IMR-90 (cell line): ENCODE data around the gene MOCS2. TPM values are rescaled to one million over a fixed set of nuclear protein-coding genes. Genes with fewer than 3 reads are reported as not detected.
"Not testable (repeated sequence)": the region's sequence is repeated elsewhere in the genome, so short reads cannot be mapped to it uniquely, and the experiment has no call there.

Source experiments
- ATAC-seq: fragments of 200-7000 bp; cut with Tn5 transposase; 2 replicates; pipeline ENCODE4 v1.9.1; 2020; ENCODE audit warnings: low read depth, mild to moderate bottlenecking, moderate library complexity
- BruUV-seq: library from RNA; stranded (reverse); fragments of 400-500 nt; replicated peaks from 2 replicates; lab custom pipeline; 2021; lab: Mats Ljungman, UMichigan
- CTCF ChIA-PET: fragments of 300-600 bp; formaldehyde crosslinking; extraction: SDS; loops from one replicate; lab custom pipeline; 2021; ENCODE audit warnings: antibody characterized with exemption; lab: Yijun Ruan, JAX
- POLR2A ChIA-PET: fragments of 300-600 bp; sonication (Branson Sonifier 250); formaldehyde crosslinking; loops from one replicate; lab custom pipeline; 2022; ENCODE audit warnings: antibody characterized with exemption; ENCODE audit not compliant: unreplicated experiment; lab: Charles Lee
- DNase-seq: peaks from one replicate; pipeline ENCODE4 v3.0.0; 2013
- H2AFZ ChIP-seq: replicated peaks from 2 replicates; pipeline ENCODE3; 2013; ENCODE audit warnings: low read length, mild to moderate bottlenecking; ENCODE audit not compliant: poor library complexity
- H2AK5ac ChIP-seq: 2 replicates; pipeline ENCODE4 v1.6.1; 2013; ENCODE audit warnings: low read depth, low read length, inconsistent platforms
- H2AK9ac ChIP-seq: replicated peaks from 2 replicates; pipeline ENCODE3; 2013; ENCODE audit warnings: mild to moderate bottlenecking, low read depth, low read length, moderate library complexity; ENCODE audit not compliant: poor library complexity
- H2BK120ac ChIP-seq: 2 replicates; pipeline ENCODE4 v1.6.1; 2013; ENCODE audit warnings: low read depth, low read length, inconsistent platforms
- H2BK15ac ChIP-seq: 3 replicates; pipeline ENCODE4 v1.6.1; 2013; ENCODE audit warnings: low read depth, low read length, inconsistent platforms
- H2BK20ac ChIP-seq: 2 replicates; pipeline ENCODE4 v1.6.1; 2013; ENCODE audit warnings: low read depth, mild to moderate bottlenecking, inconsistent platforms, low read length, moderate library complexity
- H2BK5ac ChIP-seq: 2 replicates; pipeline ENCODE4 v1.6.1; 2013; ENCODE audit warnings: mild to moderate bottlenecking, low read depth, low read length, inconsistent platforms; ENCODE audit not compliant: poor library complexity, severe bottlenecking
- H3K14ac ChIP-seq: replicated peaks from 2 replicates; pipeline ENCODE4 v1.6.1; 2013; ENCODE audit warnings: low read depth, low read length, inconsistent platforms
- H3K18ac ChIP-seq: 2 replicates; pipeline ENCODE4 v1.6.1; 2013; ENCODE audit warnings: low read depth, low read length, control low read depth
- H3K23ac ChIP-seq: 2 replicates; pipeline ENCODE4 v1.6.1; 2013; ENCODE audit warnings: low read depth, low read length, inconsistent platforms
- H3K27ac ChIP-seq: 2 replicates; pipeline ENCODE4 v1.5.1; 2013; ENCODE audit warnings: mild to moderate bottlenecking, control low read depth, low read length; ENCODE audit not compliant: insufficient read depth
- H3K27me3 ChIP-seq: 2 replicates; pipeline ENCODE4 v1.6.1; 2013; ENCODE audit warnings: low read length; ENCODE audit not compliant: control insufficient read depth, insufficient read depth
- H3K36me3 ChIP-seq: 2 replicates; pipeline ENCODE4 v1.6.1; 2013; ENCODE audit warnings: low read length, mixed read lengths; ENCODE audit not compliant: control insufficient read depth, insufficient read depth
- H3K4ac ChIP-seq: 2 replicates; pipeline ENCODE4 v1.6.1; 2013; ENCODE audit warnings: low read depth, low read length, inconsistent platforms
- H3K4me1 ChIP-seq: 2 replicates; pipeline ENCODE4 v1.6.1; 2013; ENCODE audit warnings: low read length, mixed read lengths; ENCODE audit not compliant: control insufficient read depth, insufficient read depth
- H3K4me2 ChIP-seq: 2 replicates; pipeline ENCODE4 v1.6.1; 2013; ENCODE audit warnings: low read depth, mild to moderate bottlenecking, control low read depth, low read length, moderate library complexity
- H3K4me3 ChIP-seq: 2 replicates; pipeline ENCODE4 v1.5.1; 2013; ENCODE audit warnings: low read depth, mild to moderate bottlenecking, control low read depth, low read length, moderate library complexity; ENCODE audit not compliant: insufficient read depth
- H3K56ac ChIP-seq: 2 replicates; pipeline ENCODE4 v1.6.1; 2013; ENCODE audit warnings: low read length, inconsistent platforms; ENCODE audit not compliant: insufficient read depth; ENCODE audit errors: extremely low read depth
- H3K79me1 ChIP-seq, 2 experiments: 2 replicates each; pipeline ENCODE4 v1.6.1; 2013; ENCODE audit warnings: low read length in 2 of 2, inconsistent platforms in 1 of 2, low read depth in 1 of 2
- H3K9ac ChIP-seq: 2 replicates; pipeline ENCODE4 v1.6.1; 2013; ENCODE audit warnings: low read depth, low read length, control low read depth
- H3K9me1 ChIP-seq: 2 replicates; pipeline ENCODE4 v1.6.1; 2013; ENCODE audit warnings: low read length, inconsistent platforms; ENCODE audit not compliant: insufficient read depth
- H3K9me3 ChIP-seq: 2 replicates; pipeline ENCODE4 v1.6.1; 2013; ENCODE audit warnings: low read length; ENCODE audit not compliant: control insufficient read depth, insufficient read depth
- H4K20me1 ChIP-seq: 2 replicates; pipeline ENCODE4 v1.6.1; 2013; ENCODE audit warnings: low read length, inconsistent platforms; ENCODE audit not compliant: insufficient read depth
- H4K5ac ChIP-seq: 2 replicates; pipeline ENCODE4 v1.6.1; 2013; ENCODE audit warnings: mild to moderate bottlenecking, low read depth, low read length, control low read depth
- H4K8ac ChIP-seq, 2 experiments: 2 replicates each; pipeline ENCODE4 v1.6.1; 2013; ENCODE audit warnings: low read depth in 2 of 2, low read length in 2 of 2, control low read depth in 1 of 2, inconsistent platforms in 1 of 2
- H4K91ac ChIP-seq: 2 replicates; pipeline ENCODE4 v1.6.1; 2013; ENCODE audit warnings: low read depth, low read length, inconsistent platforms; ENCODE audit not compliant: insufficient read depth
- WGBS, 2 experiments: methylation state at CpG; one replicate each; pipeline versions ENCODE4 v1.1.5 to v1.1.7; 2013; ENCODE audit warnings: missing lambda C conversion rate in 2 of 2; ENCODE audit not compliant: insufficient read length in 1 of 2; ENCODE audit errors: extremely low coverage in 2 of 2; 5-methylcytosine and 5-hydroxymethylcytosine counted together
- dilution Hi-C: fragments of 300-500 bp; cut with HindIII; formaldehyde crosslinking; loops from one replicate; pipeline ENCODE4 v1.14.3; 2018; ENCODE audit warnings: low sequenced_read_pairs; ENCODE audit not compliant: unreplicated experiment
- in situ Hi-C: fragments of 300-500 bp; cut with MboI; formaldehyde crosslinking; loops from 3 replicates; pipeline ENCODE4 v1.14.3; 2019; ENCODE audit warnings: low sequenced_read_pairs, inconsistent platforms, mixed read lengths
- intact Hi-C: fragments of 100-400 bp; cut with micrococcal nuclease; formaldehyde crosslinking; loops from 2 replicates; pipeline ENCODE4 v1.10.0; 2022
- polyA plus RNA-seq, 3 experiments: library from polyadenylated mRNA; depleted of rRNA; stranded (reverse); fragments of >200 nt; gene quantifications; 2 replicates each; pipeline ENCODE4 v1.2.3, GENCODE V29; 2012; ENCODE audit warnings: low replicate concordance in 1 of 3
- total RNA-seq: library from RNA; depleted of rRNA; stranded (reverse); fragments of >200 nt; gene quantifications from 2 replicates; pipeline ENCODE4 v1.2.3, GENCODE V29; 2012

The MOCS2 gene
- total and polyA plus RNA-seq, 2 of the 4 experiments (the other 2 are of a cell fraction), result 36.4 to 40.0 TPM

DNA sequence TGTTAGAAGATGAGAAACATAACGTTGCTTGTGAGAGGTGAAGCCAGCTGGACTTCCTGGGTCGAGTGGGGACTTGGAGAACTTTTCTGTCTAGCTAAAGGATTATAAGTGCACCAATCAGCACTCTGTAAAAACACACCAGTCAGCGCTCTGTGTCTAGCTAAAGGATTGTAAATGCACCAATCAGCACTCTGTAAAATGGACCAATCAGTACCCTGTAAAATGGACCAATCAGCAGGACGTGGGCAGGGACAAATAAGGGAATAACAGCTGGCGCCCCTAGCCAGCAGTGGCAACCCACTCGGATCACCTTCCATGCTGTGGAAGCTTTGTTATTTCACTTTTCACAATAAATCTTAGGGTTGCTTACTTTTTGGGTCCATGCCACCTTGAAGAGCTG lies 2.8 kb upstream of the MOCS2 start:
- H3K56ac ChIP-seq, BruUV-seq, H2BK20ac ChIP-seq, H3K9me3 ChIP-seq, H3K4me3 ChIP-seq, dilution Hi-C loops, H4K8ac ChIP-seq, H2BK15ac ChIP-seq, H3K4me1 ChIP-seq, in situ Hi-C loops, H3K9me1 ChIP-seq, H3K36me3 ChIP-seq, H3K23ac ChIP-seq, H2AFZ ChIP-seq, H4K20me1 ChIP-seq, H3K18ac ChIP-seq, DNase-seq, intact Hi-C loops, H3K14ac ChIP-seq, H3K4me2 ChIP-seq, H2BK5ac ChIP-seq, H4K91ac ChIP-seq, H3K27me3 ChIP-seq, H3K9ac ChIP-seq, H3K27ac ChIP-seq, H2BK120ac ChIP-seq, CTCF ChIA-PET, H2AK5ac ChIP-seq, H2AK9ac ChIP-seq, POLR2A ChIA-PET, ATAC-seq, H4K5ac ChIP-seq, H3K4ac ChIP-seq: not testable (repeated sequence)
- no CpG with 5 or more reads among the region's 6 CpGs for WGBS, 2 experiments
- H3K79me1 ChIP-seq, result peaks cover 17 to 30% of the 10 kb centered on the region in 2 experiments
